K562 treated with DMSO at 1 percent for 4 hours (cell line): Measurements from ENCODE around the gene TNNI2. TPM values are rescaled to one million over a fixed set of nuclear protein-coding genes. Genes with fewer than 3 reads are reported as not detected.

ENCODE experiments used
- total RNA-seq: library from RNA; unstranded; fragments of 300-600 nt; gene quantifications from 2 replicates; pipeline ENCODE4 v1.2.3, GENCODE V29; 2022; ENCODE audit not compliant: insufficient read depth

Gene TNNI2
- total RNA-seq, result not detected in 2 replicates

DNA sequence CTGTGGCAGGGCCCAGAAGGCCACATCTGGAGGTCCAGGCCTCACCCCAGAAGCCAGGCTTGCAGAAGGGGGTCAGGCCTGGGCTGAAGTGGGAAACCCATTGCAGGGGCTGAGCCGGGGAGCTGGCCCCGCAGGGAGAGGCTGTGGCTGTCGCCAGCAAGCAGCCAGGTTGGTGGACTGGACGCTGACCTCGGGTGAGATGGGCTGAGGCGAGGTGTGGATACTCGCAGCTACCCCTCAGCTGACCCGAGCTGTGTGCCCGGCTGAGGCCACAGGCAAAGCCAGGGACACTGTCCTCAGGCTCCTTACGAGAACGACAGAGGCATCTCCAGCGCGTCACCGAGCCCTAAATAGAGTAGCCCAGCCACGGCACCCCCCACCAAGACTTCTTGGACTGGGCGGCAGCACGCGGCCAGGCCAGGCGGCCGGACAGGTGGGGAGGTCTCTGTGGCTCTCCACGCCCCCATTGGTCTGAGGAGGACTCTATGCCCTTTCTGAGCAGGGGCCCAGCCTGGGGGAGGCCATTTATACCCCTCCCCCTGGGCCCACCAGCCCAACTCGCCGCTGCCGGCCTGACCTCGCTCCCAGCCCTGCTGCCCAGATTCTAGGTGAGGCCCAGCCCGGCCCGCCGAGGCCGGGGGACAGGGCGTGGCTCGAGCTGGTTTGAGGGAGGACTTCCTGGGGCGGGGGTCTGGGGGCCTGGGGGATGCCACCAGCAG is at the start of gene TNNI2:
TSS of gene TNNI2 (plus strand) at position 556 of the 719 bp plus-strand sequence. CDS start 716 bp downstream, outside the sequence.

DNA sequence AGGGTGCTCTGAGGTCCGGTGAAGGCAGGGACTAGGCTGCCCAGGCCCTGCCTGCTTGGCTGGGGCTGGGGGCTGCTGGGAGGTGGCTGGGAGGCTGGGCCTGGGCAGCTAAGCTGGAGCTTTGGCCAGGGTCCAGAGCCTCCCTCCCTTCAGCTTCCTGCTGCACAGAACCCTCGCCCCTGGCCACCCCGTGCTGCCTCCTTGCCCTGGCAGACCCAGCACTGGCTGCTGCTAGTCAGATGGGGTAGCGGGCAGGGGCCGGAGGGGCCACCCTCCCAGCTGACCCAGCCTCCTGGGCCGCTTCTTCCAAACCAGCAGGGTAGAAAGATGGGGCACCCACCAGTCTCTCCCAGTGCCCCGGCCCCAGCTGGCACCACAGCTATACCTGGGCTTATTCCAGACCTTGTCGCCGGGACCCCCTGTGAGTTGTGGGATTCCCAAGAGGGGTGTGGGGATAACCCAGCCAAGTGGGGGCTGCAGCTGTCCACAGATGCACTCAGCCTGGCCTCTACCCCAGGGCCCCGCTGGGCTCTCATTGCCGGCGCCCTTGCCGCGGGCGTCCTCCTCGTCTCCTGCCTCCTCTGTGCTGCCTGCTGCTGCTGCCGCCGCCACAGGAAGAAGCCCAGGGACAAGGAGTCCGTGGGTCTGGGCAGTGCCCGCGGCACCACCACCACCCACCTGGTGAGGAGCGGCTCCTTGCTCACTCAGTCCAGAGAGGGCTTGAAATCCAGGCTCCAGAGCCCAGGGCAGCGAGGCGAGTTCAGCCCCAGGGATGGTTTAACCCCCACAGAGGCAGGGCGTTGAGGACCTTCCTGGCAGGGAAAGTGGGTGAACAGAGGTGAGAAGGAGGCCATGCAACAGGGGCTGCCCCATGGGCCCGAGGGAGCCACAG is 3.8 kb upstream of the TNNI2 start, which contains the start of gene SYT8:
TSS of gene SYT8 (plus strand) at position 212 of the 892 bp plus-strand sequence. CDS start at position 328, 116 bp downstream.

DNA sequence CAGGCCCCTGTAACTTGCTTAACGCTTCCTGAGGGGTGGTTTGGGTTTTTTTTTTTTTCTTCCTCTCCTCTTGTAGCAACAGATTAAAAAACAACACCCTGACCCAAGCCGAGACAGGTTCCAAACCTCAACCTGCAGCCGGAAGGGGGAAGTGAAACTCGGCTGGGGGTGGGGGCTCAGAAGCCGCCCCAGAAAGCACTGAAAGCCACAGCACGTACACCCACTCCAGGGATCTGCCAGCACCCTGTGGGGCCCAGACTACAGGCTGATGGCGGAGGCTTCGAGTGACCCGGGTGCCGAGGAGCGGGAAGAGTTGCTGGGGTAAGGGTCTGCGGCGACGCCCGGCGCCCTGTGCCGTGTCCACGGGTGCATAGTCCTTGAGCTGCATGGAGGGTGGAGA is 14.1 kb downstream of the TNNI2 start, which contains the start of gene LSP1:
TSS of gene LSP1 (plus strand) at position 208 of the 400 bp plus-strand sequence. CDS start at position 269, 61 bp downstream.

Other genes starting within 250 kb of the TNNI2 start
- not detected in 2 replicates for gene KRTAP5-2, start 240.7 kb upstream of the TNNI2 start, total RNA-seq
- gene KRTAP5-3, start 230.5 kb upstream of the TNNI2 start, total RNA-seq, result not detected in 2 replicates
- not detected in 2 replicates for gene KRTAP5-4, start 216.8 kb upstream of the TNNI2 start, total RNA-seq
- not detected in 2 replicates for gene KRTAP5-5, start 209.2 kb upstream of the TNNI2 start, total RNA-seq
- gene KRTAP5-6, start 141.8 kb upstream of the TNNI2 start, total RNA-seq, result not detected in 2 replicates
- 0.51 TPM in 1 of 2 replicates, not detected in the other for gene IFITM10, start 88.4 kb upstream of the TNNI2 start, total RNA-seq
- gene CTSD, start 75.1 kb upstream of the TNNI2 start, total RNA-seq, result 399 and 434 TPM in 2 replicates
- not detected in 2 replicates for gene SYT8, start 4.0 kb upstream of the TNNI2 start, total RNA-seq
- gene LSP1, start 14.1 kb downstream of the TNNI2 start, total RNA-seq, result not detected in 2 replicates
- gene PRR33, start 52.9 kb downstream of the TNNI2 start, total RNA-seq, result not detected in 2 replicates
- gene TNNT3, start 80.7 kb downstream of the TNNI2 start, total RNA-seq, result not detected in 2 replicates
- 58.2 and 59.5 TPM in 2 replicates for gene MRPL23, start 108.4 kb downstream of the TNNI2 start, total RNA-seq
- 7.2 and 17.8 TPM in 2 replicates for gene H19, start 158.9 kb downstream of the TNNI2 start, total RNA-seq